Measurements from ENCODE around the gene KRT222. TPM values are rescaled to one million over a fixed set of nuclear protein-coding genes. Genes with fewer than 3 reads are reported as not detected.

The KRT222 gene
- total RNA-seq, 2 experiments from 2014 or later: not detected

DNA sequence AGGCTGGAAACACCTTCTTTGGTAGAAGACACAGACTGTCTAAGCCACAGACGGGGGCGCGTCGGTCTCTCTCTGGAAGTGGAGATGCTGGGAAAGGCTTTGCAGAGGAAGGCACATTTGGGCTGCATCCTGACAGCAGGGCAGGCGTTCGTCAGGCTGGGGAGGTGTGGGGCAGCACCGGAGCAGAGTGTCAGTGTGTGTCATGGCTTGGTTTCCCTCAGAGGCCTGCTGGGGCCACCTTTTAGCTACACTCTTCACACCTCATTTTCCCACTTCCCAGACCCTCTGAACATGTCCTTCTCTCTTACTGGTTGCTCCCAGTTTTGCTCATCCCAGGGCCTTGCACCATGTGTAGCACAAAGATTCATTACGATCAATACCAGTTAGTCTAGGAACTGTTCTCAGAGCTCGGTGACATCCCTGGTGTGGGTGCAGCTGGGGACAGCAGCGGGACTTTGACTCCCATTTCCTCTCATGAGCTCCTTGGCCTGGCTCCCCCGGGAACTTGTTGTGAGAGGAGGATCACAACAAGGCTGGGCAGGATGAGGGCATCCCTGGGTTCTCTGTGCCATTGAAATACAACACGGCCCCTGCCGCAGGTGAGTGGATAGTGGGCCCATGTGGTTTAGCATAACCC lies 50.4 kb downstream of the KRT222 start:
- Mint-ChIP-seq H3K27me3 (no peaks in the 10 kb centered on the region), H3K9me3 (no peaks in the 10 kb centered on the region)

GRCh38 chr17:40613467-40614154 lies 51.4 kb downstream of the KRT222 start:
- Mint-ChIP-seq H3K27me3 (no peaks in the 10 kb centered on the region), H3K27ac (peak overlapping the region; percentile 82), H3K36me3 (no peaks in the 10 kb centered on the region), H3K4me3 (peak overlapping the region; percentile 62), H3K4me1 (ENCODE audit: low read depth) (peaks cover 78% of the 10 kb centered on the region), H3K9me3 (no peaks in the 10 kb centered on the region)
- DNase-seq: no peak
- POLR2A ChIA-PET: interaction anchor here (0.7 to 10.0 kb wide), 4 partner anchors 10 to 170 kb away, joined by 3 to 169 read pairs (median 22); partner anchors contain the start of gene CCR7
- intact Hi-C loops (cut with micrococcal nuclease): loop anchor here (2.0 to 5.0 kb wide), 2 partner anchors 15 to 241 kb away; no protein-coding TSS in a partner anchor
- CTCF ChIA-PET: interaction anchor here (11.9 kb wide), 1 partner anchor 50 kb away, joined by 172 read pairs; the partner anchor contains the start of gene CCR7

More for the DNA sequence above, 50.4 kb downstream of the KRT222 start:
- peak overlapping the region; percentile 79 for H3K27ac Mint-ChIP-seq
- peak overlapping the region; percentile 23 for H3K4me3 Mint-ChIP-seq
- ChIA-PET CTCF (interaction anchor here (0.7 to 11.9 kb wide), 12 partner anchors 10 to 1048 kb away, joined by 3 to 172 read pairs (median 4); partner anchors contain the start of genes CCR7 and SMARCE1), POLR2A (interaction anchor here (0.6 to 10.0 kb wide), 7 partner anchors 11 to 62 kb away, joined by 3 to 169 read pairs (median 5); partner anchors contain the start of gene CCR7)
- peak; percentile 48 for DNase-seq
- H3K4me1 Mint-ChIP-seq (ENCODE audit: low read depth): peaks cover 74% of the 10 kb centered on the region
- no peaks in the 10 kb centered on the region for H3K36me3 Mint-ChIP-seq
- intact Hi-C loops (cut with micrococcal nuclease): loop anchor here (1.0 to 5.0 kb wide), 2 partner anchors 53 to 242 kb away; no protein-coding TSS in a partner anchor

DNA sequence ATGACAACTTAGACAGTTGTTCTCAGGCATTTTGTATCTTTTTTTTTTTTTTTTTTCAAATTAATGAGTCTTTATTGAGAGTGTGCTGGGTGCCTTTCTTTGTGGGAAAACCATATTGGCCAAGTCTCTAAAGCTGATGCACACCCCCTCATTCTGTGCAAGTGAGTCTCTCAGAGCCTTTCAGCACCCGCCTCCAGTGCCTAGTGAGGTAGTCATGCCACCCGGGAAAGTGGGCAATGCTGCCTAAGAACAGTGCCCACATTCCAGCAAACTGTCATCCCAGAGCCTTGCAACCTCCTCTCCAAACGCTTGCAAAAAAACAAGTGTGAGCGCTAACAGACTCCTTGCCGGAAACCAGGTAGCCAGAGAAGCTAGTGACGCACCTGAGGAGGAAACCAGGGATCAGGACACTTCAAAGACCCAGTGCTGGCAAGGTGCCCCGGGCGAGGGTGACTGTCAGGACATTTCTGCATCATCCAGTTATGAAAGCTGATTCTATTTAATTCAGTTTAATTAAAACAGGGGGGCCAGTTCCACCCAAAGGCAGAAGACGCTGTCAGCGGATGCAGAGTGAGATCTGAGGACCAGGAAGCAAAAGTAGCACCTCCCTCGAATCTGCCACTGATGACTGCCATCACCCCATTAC lies 52.3 kb downstream of the KRT222 start:
- ChIA-PET POLR2A (interaction anchor here (0.6 to 10.0 kb wide), 5 partner anchors 9 to 325 kb away, joined by 3 to 169 read pairs (median 7); partner anchors contain the start of genes CCR7 and CDC6), CTCF (interaction anchor here (0.9 to 11.9 kb wide), 2 partner anchors 32 to 49 kb away, joined by 4 to 172 read pairs; partner anchors contain the start of gene CCR7)
- intact Hi-C loops (cut with micrococcal nuclease): loop anchor here (2.0 to 5.0 kb wide), 2 partner anchors 14 to 240 kb away; no protein-coding TSS in a partner anchor
- no peaks in the 10 kb centered on the region for H3K36me3 Mint-ChIP-seq
- H3K4me3 Mint-ChIP-seq: peak overlapping the region; percentile 62
- peak; percentile 86 for DNase-seq
- H3K27me3 Mint-ChIP-seq: no peaks in the 10 kb centered on the region
- peak overlapping the region; percentile 82 for H3K27ac Mint-ChIP-seq
- H3K4me1 Mint-ChIP-seq (ENCODE audit: low read depth): peaks cover 87% of the 10 kb centered on the region
- no peaks in the 10 kb centered on the region for H3K9me3 Mint-ChIP-seq

- CTCF ChIA-PET: interaction anchor here (0.9 to 11.9 kb wide), 4 partner anchors 8 to 48 kb away, joined by 4 to 172 read pairs (median 8); partner anchors contain the start of gene CCR7
- DNase-seq: no peak
- POLR2A ChIA-PET: interaction anchor here (0.6 to 10.0 kb wide), 2 partner anchors 50 to 324 kb away, joined by 3 to 169 read pairs; partner anchors contain the start of genes CCR7 and CDC6
- Mint-ChIP-seq H3K4me3 (peak overlapping the region; percentile 41), H3K27me3 (no peaks in the 10 kb centered on the region), H3K27ac (peak overlapping the region; percentile 80), H3K9me3 (no peaks in the 10 kb centered on the region), H3K36me3 (no peaks in the 10 kb centered on the region), H3K4me1 (ENCODE audit: low read depth) (peaks cover 94% of the 10 kb centered on the region)
- intact Hi-C loops (cut with micrococcal nuclease): loop anchor here (2.0 to 5.0 kb wide), 3 partner anchors 13 to 240 kb away; no protein-coding TSS in a partner anchor
These were observed 53.0 kb downstream of the KRT222 start for GRCh38 chr17:40611840-40612474.

- peak overlapping the region; percentile 34 for H3K4me3 Mint-ChIP-seq
- no peaks in the 10 kb centered on the region for H3K9me3 Mint-ChIP-seq
- POLR2A ChIA-PET: interaction anchor here (0.9 to 10.0 kb wide), 5 partner anchors 15 to 79 kb away, joined by 3 to 169 read pairs (median 3); partner anchors contain the start of gene CCR7
- CTCF ChIA-PET: interaction anchor here (0.6 to 2.5 kb wide), 5 partner anchors 10 to 186 kb away, joined by 3 to 25 read pairs (median 3); no protein-coding TSS in a partner anchor
- peak; percentile 49 for DNase-seq
- intact Hi-C loops (cut with micrococcal nuclease): loop anchor here (1.0 to 5.0 kb wide), 3 partner anchors 70 to 238 kb away; partner anchors contain the start of gene TOP2A
- H3K36me3 Mint-ChIP-seq: no peaks in the 10 kb centered on the region
- H3K4me1 Mint-ChIP-seq (ENCODE audit: low read depth): peaks cover 94% of the 10 kb centered on the region
- H3K27me3 Mint-ChIP-seq: no peaks in the 10 kb centered on the region
- peak overlapping the region; percentile 75 for H3K27ac Mint-ChIP-seq
These were observed 54.6 kb downstream of the KRT222 start for GRCh38 chr17:40610359-40610758.

- ChIA-PET POLR2A (interaction anchor here (2.9 to 10.0 kb wide), 2 partner anchors 10 to 46 kb away, joined by 13 to 169 read pairs; partner anchors contain the start of gene CCR7), CTCF (interaction anchor here (1.3 to 1.4 kb wide), 2 partner anchors 12 to 46 kb away, joined by 6 to 11 read pairs; no protein-coding TSS in a partner anchor)
- H3K9me3 Mint-ChIP-seq: no peaks in the 10 kb centered on the region
- no peaks in the 10 kb centered on the region for H3K27me3 Mint-ChIP-seq
- peak; percentile 64 for DNase-seq
- intact Hi-C loops (cut with micrococcal nuclease): loop anchor here (1.0 to 5.0 kb wide), 3 partner anchors 9 to 291 kb away; no protein-coding TSS in a partner anchor
- peak overlapping the region; percentile 5 for H3K4me3 Mint-ChIP-seq
- H3K36me3 Mint-ChIP-seq: no peaks in the 10 kb centered on the region
- H3K4me1 Mint-ChIP-seq (ENCODE audit: low read depth): peaks cover 95% of the 10 kb centered on the region
- H3K27ac Mint-ChIP-seq: peak overlapping the region; percentile 78
These were observed 56.9 kb downstream of the KRT222 start for GRCh38 chr17:40608061-40608581.

GRCh38 chr17:40607641-40608040 lies 57.3 kb downstream of the KRT222 start:
- peak; percentile 69 for DNase-seq
- ChIA-PET POLR2A (interaction anchor here (2.9 to 10.0 kb wide), 2 partner anchors 9 to 45 kb away, joined by 13 to 169 read pairs; partner anchors contain the start of gene CCR7), CTCF (interaction anchor here (1.3 to 1.4 kb wide), 3 partner anchors 12 to 48 kb away, joined by 4 to 11 read pairs (median 6); no protein-coding TSS in a partner anchor)
- H3K27me3 Mint-ChIP-seq: no peaks in the 10 kb centered on the region
- H3K27ac Mint-ChIP-seq: peak overlapping the region; percentile 78
- H3K9me3 Mint-ChIP-seq: no peaks in the 10 kb centered on the region
- H3K4me3 Mint-ChIP-seq: peak overlapping the region; percentile 5
- intact Hi-C loops (cut with micrococcal nuclease): loop anchor here (1.0 to 5.0 kb wide), 3 partner anchors 8 to 290 kb away; no protein-coding TSS in a partner anchor
- no peaks in the 10 kb centered on the region for H3K36me3 Mint-ChIP-seq
- H3K4me1 Mint-ChIP-seq (ENCODE audit: low read depth): peaks cover 95% of the 10 kb centered on the region

DNA sequence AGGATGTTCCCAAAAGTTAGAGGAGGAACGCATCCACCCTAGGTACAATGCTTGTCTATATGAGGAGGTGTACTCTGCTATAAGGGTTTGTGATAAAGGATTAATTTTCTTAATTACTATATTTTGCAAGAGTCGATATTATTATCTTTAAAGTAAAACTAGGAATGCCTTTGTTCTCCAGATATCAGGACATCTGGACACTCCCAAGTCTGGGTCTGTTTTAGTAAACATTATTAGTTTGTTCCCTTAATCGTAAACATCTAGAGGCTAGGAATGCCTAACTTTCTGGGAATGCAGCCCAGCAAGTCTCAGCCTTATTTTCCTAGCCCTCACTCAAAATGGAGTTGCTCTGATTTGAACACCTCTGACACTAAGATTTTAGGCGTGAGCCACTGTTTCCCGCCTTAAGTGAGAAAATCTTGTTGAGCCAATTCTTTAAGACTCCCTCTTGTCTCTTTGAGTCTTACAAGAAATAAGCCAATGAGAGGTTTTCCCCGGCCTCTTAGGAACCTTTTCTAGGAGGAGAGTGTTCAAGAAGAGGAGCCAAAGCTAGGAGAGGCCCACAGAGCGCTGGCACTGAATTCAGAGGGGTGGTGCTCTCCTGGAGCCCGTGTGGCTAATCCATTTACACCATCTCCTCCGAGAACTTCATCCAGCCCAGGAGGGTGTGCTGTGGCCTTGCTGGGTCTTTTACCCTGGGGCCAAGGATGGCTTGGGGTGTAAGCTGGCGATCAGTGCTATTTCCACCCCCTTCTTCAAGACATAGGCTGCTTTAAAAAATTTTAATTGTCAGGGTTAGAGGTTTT lies 58.2 kb downstream of the KRT222 start:
- POLR2A ChIA-PET: interaction anchor here (0.6 to 10.0 kb wide), 3 partner anchors 8 to 50 kb away, joined by 3 to 169 read pairs (median 13); partner anchors contain the start of gene CCR7
- no peak for DNase-seq
- no peaks in the 10 kb centered on the region for H3K9me3 Mint-ChIP-seq
- intact Hi-C loops (cut with micrococcal nuclease): loop anchor here (5.0 kb wide), 1 partner anchor 289 kb away; no protein-coding TSS in a partner anchor
- peak overlapping the region; percentile 78 for H3K27ac Mint-ChIP-seq
- peaks cover 97% of the 10 kb centered on the region for H3K4me1 Mint-ChIP-seq (ENCODE audit: low read depth)
- H3K36me3 Mint-ChIP-seq: no peaks in the 10 kb centered on the region
- no peaks in the 10 kb centered on the region for H3K27me3 Mint-ChIP-seq
- no peak overlapping the region for H3K4me3 Mint-ChIP-seq
- CTCF ChIA-PET: interaction anchor here (1.3 to 4.3 kb wide), 4 partner anchors 9 to 47 kb away, joined by 4 to 24 read pairs (median 8); no protein-coding TSS in a partner anchor

GRCh38 chr17:40605306-40605705 lies 59.7 kb downstream of the KRT222 start:
- DNase-seq: peak; percentile 89
- Mint-ChIP-seq H3K27me3 (no peaks in the 10 kb centered on the region), H3K27ac (peak overlapping the region; percentile 87), H3K4me1 (ENCODE audit: low read depth) (peaks cover 98% of the 10 kb centered on the region), H3K9me3 (no peaks in the 10 kb centered on the region), H3K4me3 (peak overlapping the region; percentile 10), H3K36me3 (peaks cover 2% of the 10 kb centered on the region)
- ChIA-PET POLR2A (interaction anchor here (1.0 to 5.0 kb wide), 4 partner anchors 9 to 65 kb away, joined by 3 to 166 read pairs (median 22); partner anchors contain the start of gene CCR7), CTCF (interaction anchor here (1.0 to 4.8 kb wide), 4 partner anchors 10 to 53 kb away, joined by 4 to 90 read pairs (median 26); no protein-coding TSS in a partner anchor)
- intact Hi-C loops (cut with micrococcal nuclease): loop anchor here (5.0 kb wide), 1 partner anchor 288 kb away; no protein-coding TSS in a partner anchor

Data from activated CD4-positive, alpha-beta memory T cell treated with anti-CD3 and anti-CD28 coated beads for 36 hours (primary cell).